Upper lobe of right lung (tissue), 1 donor: ENCODE results near the gene RBM39. TPM values are rescaled to one million over a fixed set of nuclear protein-coding genes. Genes with fewer than 3 reads are reported as not detected.

Source experiments
- ATAC-seq: fragments of 200-7000 bp; cut with Tn5 transposase; one replicate; pipeline ENCODE4 v1.9.1; 2020; ENCODE audit warnings: mild to moderate bottlenecking, moderate library complexity
- DNase-seq: peaks from one replicate; pipeline ENCODE4 v3.0.0-alpha.2; 2020
- H3K27ac ChIP-seq: fragments of 200-600 bp; one replicate; pipeline ENCODE4 v1.8.0; 2022
- H3K27me3 ChIP-seq: fragments of 200-600 bp; one replicate; pipeline ENCODE4 v1.8.0; 2022; ENCODE audit warnings: mild to moderate bottlenecking
- H3K36me3 ChIP-seq: fragments of 200-600 bp; one replicate; pipeline ENCODE4 v1.8.0; 2022
- H3K4me1 ChIP-seq: fragments of 200-600 bp; one replicate; pipeline ENCODE4 v1.8.0; 2022
- H3K4me3 ChIP-seq: fragments of 200-600 bp; one replicate; pipeline ENCODE4 v1.8.0; 2022; ENCODE audit warnings: mild to moderate bottlenecking
- H3K9me3 ChIP-seq: fragments of 200-600 bp; one replicate; pipeline ENCODE4 v1.8.0; 2022
- intact Hi-C: fragments of 100-400 bp; cut with DNase I; formaldehyde crosslinking; loops from one replicate; pipeline ENCODE4 v1.11.0; 2022
- total RNA-seq: library from RNA; stranded (reverse); fragmentation: NEBNext Ultra II Directional; extraction: Animal tissue kit (Norgen Biotek cat#: 25700); gene quantifications from one replicate; pipeline ENCODE4 v1.2.1, GENCODE V29; 2021
- TF ChIP-seq, protein P1 (sequence below): fragments of 200-600 bp; IDR thresholded peaks from one replicate; pipeline ENCODE4 v1.8.0; 2022; ENCODE audit warnings: antibody characterized with exemption
- donor health status: DM: no; HTN: yes; CAD: no; lungs with severe emphysema.

The RBM39 gene
- total RNA-seq, 1 donor from 2014 or later: 298 TPM

DNA sequence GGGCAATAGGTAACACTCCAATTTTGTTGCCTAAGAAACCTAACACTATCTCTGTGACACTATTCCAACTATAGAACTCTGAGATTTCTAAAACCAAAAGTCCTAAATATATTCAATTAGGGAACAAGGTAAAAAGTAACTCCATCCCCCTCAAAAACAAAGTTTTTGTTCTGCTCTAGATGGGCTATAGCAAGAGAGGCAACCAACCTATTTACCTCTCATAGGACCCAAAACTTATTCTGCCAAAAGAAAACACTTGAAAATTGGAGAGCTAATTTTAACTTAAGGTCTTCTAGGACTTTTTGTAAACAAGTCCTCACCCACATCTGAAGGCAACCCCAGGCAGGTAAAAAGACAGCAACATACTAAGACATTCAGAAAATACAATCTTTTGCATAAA, 7.7 kb downstream of the RBM39 start:
- Histone ChIP-seq H3K4me3 (no peak overlapping the region), H3K9me3 (no peaks in the 10 kb centered on the region), H3K36me3 (peaks cover 100% of the 10 kb centered on the region), H3K27me3 (no peaks in the 10 kb centered on the region), H3K4me1 (peaks cover 74% of the 10 kb centered on the region), H3K27ac (no peak overlapping the region)
- TF ChIP-seq, protein P1, sequence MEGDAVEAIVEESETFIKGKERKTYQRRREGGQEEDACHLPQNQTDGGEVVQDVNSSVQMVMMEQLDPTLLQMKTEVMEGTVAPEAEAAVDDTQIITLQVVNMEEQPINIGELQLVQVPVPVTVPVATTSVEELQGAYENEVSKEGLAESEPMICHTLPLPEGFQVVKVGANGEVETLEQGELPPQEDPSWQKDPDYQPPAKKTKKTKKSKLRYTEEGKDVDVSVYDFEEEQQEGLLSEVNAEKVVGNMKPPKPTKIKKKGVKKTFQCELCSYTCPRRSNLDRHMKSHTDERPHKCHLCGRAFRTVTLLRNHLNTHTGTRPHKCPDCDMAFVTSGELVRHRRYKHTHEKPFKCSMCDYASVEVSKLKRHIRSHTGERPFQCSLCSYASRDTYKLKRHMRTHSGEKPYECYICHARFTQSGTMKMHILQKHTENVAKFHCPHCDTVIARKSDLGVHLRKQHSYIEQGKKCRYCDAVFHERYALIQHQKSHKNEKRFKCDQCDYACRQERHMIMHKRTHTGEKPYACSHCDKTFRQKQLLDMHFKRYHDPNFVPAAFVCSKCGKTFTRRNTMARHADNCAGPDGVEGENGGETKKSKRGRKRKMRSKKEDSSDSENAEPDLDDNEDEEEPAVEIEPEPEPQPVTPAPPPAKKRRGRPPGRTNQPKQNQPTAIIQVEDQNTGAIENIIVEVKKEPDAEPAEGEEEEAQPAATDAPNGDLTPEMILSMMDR: no peak
- DNase-seq (no peak), ATAC-seq (no peak)
- intact Hi-C loops: no loop called here

DNA sequence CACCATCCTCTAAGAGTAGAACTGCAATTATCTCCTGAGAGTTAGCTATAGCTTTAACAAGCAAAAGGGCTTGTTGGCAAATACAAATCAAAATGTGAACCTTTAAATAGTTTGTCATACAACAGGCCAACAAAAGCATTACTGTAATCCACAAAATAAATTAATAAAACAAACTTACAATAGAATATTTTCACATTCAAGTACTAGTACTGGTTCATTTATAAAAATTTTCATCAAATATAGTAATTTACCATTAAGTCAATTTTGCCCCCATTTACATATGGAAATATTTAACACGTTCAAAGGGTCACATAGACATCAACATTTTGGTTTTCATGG, 9.4 kb downstream of the RBM39 start:
- peaks cover 100% of the 10 kb centered on the region for H3K36me3 ChIP-seq
- H3K27ac ChIP-seq: no peak overlapping the region
- H3K27me3 ChIP-seq: no peaks in the 10 kb centered on the region
- intact Hi-C loops: no loop called here
- no peak overlapping the region for H3K4me3 ChIP-seq
- ATAC-seq: no peak
- no peak for DNase-seq
- H3K4me1 ChIP-seq: peaks cover 60% of the 10 kb centered on the region
- H3K9me3 ChIP-seq: no peaks in the 10 kb centered on the region
- TF ChIP-seq, protein P1: no peak

DNA sequence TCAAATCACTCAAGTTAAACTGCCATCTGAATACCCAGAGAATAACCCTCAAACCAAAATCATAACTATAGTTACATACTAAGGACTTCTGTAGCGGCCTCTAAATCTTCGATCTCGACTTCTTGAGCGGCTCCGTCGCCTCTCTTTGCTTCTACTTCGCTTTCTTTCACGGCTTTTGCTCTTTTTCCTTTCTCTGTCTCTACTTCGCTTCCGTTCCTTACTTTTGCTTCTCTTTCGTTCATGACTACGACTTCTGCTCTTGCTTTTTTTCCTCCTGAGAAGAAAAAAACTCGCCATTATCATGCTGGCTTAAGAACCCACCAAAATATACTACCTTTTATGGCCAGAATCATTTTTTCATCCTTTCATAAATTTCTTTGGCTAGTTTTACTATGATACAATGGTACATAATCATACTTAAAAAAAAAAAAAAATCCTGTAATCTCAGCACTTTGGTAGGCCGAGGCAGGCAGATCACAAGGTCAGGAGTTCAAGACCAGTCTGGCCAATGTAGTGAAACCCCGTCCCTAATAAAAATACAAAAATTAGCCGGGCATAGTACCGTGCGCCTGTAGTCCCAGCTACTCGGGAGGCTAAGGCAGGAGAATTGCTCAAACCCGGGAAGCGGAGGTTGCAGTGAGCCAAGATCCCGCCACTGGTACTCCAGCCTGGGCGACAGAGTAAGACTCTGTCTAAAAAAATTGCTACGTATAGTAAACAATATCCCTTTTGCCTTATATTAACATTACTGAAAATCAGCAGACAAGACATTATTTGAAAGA, 10.0 kb downstream of the RBM39 start:
- Histone ChIP-seq H3K27ac (no peak overlapping the region), H3K4me1 (peaks cover 60% of the 10 kb centered on the region), H3K9me3 (no peaks in the 10 kb centered on the region), H3K4me3 (no peak overlapping the region), H3K27me3 (no peaks in the 10 kb centered on the region), H3K36me3 (peaks cover 100% of the 10 kb centered on the region)
- ATAC-seq: no peak
- TF ChIP-seq, protein P1: no peak
- DNase-seq: no peak
- intact Hi-C loops: no loop called here

DNA sequence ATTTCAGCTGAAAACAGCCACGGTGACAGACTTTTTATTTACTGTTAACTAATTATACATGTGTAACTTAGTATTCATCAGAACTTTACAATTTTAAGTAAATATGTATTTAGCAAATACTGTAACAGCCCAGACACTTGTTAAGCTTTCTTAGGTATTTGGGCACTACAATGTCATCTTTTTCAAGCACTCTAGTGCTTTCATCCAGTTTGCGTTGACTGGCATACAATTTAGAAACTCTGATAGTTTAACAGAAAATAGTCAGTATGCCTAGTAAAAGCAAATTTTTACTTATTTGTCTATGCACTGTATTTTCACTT, 10.6 kb downstream of the RBM39 start:
- Histone ChIP-seq H3K36me3 (peaks cover 100% of the 10 kb centered on the region), H3K4me3 (no peak overlapping the region), H3K4me1 (peaks cover 58% of the 10 kb centered on the region), H3K27ac (no peak overlapping the region), H3K9me3 (no peaks in the 10 kb centered on the region), H3K27me3 (no peaks in the 10 kb centered on the region)
- ATAC-seq: no peak
- TF ChIP-seq, protein P1: no peak
- no peak for DNase-seq
- intact Hi-C loops: no loop called here

DNA sequence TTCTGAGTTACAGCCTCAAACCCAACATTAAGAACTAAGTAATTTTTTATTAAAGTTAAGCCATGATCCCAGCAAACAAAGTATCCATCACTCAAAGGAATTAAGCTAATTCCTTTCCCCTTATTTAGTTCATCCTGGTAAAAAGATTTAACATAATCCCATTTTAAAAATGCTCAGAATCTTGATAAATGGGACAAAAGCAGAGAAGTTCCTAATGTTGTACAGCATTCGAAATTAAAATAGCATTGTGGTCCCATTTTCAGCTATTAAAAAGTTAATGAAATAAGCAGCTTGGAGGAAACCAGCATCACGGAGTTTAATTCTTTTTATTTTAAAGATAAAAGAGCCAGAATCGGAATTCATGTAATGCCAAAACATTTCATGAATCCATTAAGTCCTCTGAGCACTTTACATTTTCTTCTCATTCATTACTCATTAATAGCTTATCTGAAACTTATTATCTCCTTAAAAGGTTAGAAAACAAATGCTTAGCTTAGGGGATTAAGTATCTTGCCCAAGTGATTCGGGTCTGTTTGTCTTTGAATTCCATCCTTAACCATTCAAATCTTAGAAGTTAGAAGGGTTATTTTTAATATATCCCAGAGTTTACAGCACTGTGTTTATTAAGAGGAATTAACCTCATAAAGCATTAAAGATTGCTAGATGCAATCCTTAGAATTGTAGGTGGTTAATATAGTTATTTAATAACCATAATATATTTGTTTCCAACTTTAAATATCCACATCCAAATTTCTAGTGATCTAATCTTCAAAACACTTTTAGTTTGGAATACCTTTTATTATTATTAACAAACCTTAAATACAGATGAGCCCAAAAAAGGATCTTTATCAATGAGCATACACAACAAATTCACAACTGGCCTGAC, 11.2 kb downstream of the RBM39 start:
- Histone ChIP-seq H3K4me1 (peaks cover 52% of the 10 kb centered on the region), H3K27me3 (no peaks in the 10 kb centered on the region), H3K36me3 (peaks cover 100% of the 10 kb centered on the region), H3K27ac (no peak overlapping the region), H3K9me3 (no peaks in the 10 kb centered on the region), H3K4me3 (no peak overlapping the region)
- ATAC-seq (no peak), DNase-seq (no peak)
- TF ChIP-seq, protein P1: no peak
- intact Hi-C loops: no loop called here
